Activated B cell treated with CpG ODN at 0.5 μM for 24 hours (primary cell): Measurements from ENCODE around the gene LCTL. TPM values are rescaled to one million over a fixed set of nuclear protein-coding genes. Genes with fewer than 3 reads are reported as not detected.

Experiments
- ATAC-seq: fragments of 200-7000 bp; cut with Tn5 transposase; one replicate; pipeline ENCODE4 v1.10.0; 2021; ENCODE audit warnings: low read depth, mild to moderate bottlenecking, moderate library complexity
- CTCF ChIA-PET: fragments of 350-600 bp; sonication (Branson Sonifier 250); formaldehyde crosslinking; loops from one replicate; lab custom pipeline; 2021; ENCODE audit warnings: antibody characterized with exemption; lab: Charles Lee
- POLR2A ChIA-PET: fragments of 350-600 bp; sonication (Branson Sonifier 250); formaldehyde crosslinking; loops from one replicate; lab custom pipeline; 2021; ENCODE audit warnings: antibody characterized with exemption; lab: Charles Lee
- DNase-seq: peaks from one replicate; pipeline ENCODE4 v3.0.0; 2022
- H3K27ac Mint-ChIP-seq: one replicate; pipeline ENCODE4 v1.8.0; 2020; ENCODE audit warnings: mixed read lengths
- H3K27me3 Mint-ChIP-seq: one replicate; pipeline ENCODE4 v1.8.0; 2021; ENCODE audit warnings: mixed read lengths
- H3K36me3 Mint-ChIP-seq: one replicate; pipeline ENCODE4 v1.8.0; 2021; ENCODE audit warnings: low read depth, mixed read lengths
- H3K4me1 Mint-ChIP-seq: one replicate; pipeline ENCODE4 v1.8.0; 2021; ENCODE audit warnings: mixed read lengths
- H3K4me3 Mint-ChIP-seq: one replicate; pipeline ENCODE4 v1.8.0; 2020; ENCODE audit warnings: mild to moderate bottlenecking, mixed read lengths
- H3K9me3 Mint-ChIP-seq: one replicate; pipeline ENCODE4 v1.8.0; 2020; ENCODE audit warnings: mixed read lengths
- intact Hi-C: fragments of 100-400 bp; cut with micrococcal nuclease; formaldehyde crosslinking; loops from one replicate; pipeline ENCODE4 v1.15.1; 2024
- total RNA-seq: library from RNA; stranded (reverse); gene quantifications from 2 replicates; pipeline ENCODE4 v1.2.3, GENCODE V29; 2022
- TF ChIP-seq, protein P1 (sequence below): fragments of 200-600 bp; IDR thresholded peaks from one replicate; pipeline ENCODE4 v1.8.0; 2022; ENCODE audit warnings: antibody characterized with exemption, mild to moderate bottlenecking

The LCTL gene
- total RNA-seq, 1 donor from 2014 or later: not detected

DNA sequence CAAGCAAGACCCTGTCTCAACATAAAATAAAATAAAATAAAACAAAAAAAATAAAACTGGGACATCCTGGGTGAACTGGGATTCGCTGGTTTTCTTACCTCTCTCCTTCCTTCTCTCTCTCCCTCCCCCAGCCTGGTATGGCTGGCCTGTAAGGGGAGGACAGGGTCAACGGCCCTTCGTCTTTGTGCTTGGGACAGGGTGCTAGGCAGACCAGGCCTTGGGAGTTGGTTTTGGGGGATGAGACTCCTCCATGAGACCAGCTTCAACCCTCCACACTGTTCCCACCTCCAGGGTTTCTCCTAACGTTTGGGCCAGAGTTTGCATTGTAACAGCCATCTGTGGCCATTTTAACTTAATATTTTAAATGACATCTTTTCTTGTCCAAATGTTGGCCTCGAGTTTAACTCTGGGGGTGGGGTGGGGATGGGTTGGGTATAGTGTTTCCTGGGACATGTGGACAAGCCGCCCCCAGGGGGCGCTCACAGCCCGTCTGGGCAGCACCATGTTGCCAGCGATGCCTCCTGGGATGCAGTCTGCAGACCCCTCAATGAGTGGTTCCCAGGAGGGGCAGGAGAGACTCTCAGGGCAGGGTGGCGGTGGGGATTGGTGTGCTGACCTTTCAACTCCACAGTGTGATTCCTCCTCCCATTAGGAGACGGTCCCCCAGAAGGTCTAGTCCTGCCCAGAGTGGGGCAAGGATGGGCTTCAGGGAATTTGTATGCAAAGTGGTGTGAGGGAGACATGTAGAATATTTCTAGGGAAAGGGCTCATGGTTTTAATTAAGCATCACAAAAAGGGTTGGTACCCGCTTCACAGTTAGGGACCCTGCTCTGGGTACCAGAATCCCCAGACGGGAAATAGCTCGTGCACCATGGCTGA is 37.7 kb upstream of the LCTL start:
- no peaks in the 10 kb centered on the region for H3K9me3 Mint-ChIP-seq
- H3K4me3 Mint-ChIP-seq: no peak overlapping the region
- H3K27me3 Mint-ChIP-seq: peaks cover 8% of the 10 kb centered on the region
- no peaks in the 10 kb centered on the region for H3K4me1 Mint-ChIP-seq
- ChIA-PET POLR2A (interaction anchor here (0.7 kb wide), 1 partner anchor 97 kb away, joined by 3 read pairs; no protein-coding TSS in a partner anchor), CTCF (interaction anchor here (0.7 to 8.4 kb wide), 4 partner anchors 10 to 300 kb away, joined by 3 to 53 read pairs (median 3); no protein-coding TSS in a partner anchor)
- no peaks in the 10 kb centered on the region for H3K36me3 Mint-ChIP-seq
- ATAC-seq: peak; percentile 65
- peak; percentile 56 for DNase-seq
- TF ChIP-seq, protein P1, sequence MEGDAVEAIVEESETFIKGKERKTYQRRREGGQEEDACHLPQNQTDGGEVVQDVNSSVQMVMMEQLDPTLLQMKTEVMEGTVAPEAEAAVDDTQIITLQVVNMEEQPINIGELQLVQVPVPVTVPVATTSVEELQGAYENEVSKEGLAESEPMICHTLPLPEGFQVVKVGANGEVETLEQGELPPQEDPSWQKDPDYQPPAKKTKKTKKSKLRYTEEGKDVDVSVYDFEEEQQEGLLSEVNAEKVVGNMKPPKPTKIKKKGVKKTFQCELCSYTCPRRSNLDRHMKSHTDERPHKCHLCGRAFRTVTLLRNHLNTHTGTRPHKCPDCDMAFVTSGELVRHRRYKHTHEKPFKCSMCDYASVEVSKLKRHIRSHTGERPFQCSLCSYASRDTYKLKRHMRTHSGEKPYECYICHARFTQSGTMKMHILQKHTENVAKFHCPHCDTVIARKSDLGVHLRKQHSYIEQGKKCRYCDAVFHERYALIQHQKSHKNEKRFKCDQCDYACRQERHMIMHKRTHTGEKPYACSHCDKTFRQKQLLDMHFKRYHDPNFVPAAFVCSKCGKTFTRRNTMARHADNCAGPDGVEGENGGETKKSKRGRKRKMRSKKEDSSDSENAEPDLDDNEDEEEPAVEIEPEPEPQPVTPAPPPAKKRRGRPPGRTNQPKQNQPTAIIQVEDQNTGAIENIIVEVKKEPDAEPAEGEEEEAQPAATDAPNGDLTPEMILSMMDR: no peak
- intact Hi-C loops: loop anchor here (1.0 kb wide), 2 partner anchors 248 to 300 kb away; no protein-coding TSS in a partner anchor
- no peak overlapping the region for H3K27ac Mint-ChIP-seq

DNA sequence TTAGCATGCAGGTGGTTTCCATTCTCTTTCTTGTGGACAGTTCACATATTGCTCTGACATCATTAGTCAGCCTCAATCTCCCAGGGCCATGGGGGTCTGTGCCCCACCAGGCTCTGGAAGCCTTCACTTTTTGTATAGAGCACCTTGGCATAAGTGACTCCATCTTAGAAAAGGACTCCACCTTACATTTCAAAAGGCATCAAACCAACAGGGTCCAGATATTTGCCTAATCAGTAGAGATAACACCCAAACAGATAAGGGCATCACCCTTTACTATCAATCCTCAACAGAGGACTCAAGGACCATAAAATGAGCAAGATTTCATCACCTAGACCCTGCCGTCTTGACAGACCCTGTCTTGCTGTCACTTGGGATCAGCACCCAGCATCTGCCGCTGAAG is 35.7 kb upstream of the LCTL start:
- ChIA-PET CTCF (interaction anchor here (1.3 to 8.4 kb wide), 2 partner anchors 174 to 250 kb away, joined by 5 to 53 read pairs; no protein-coding TSS in a partner anchor), POLR2A (no interaction called here)
- intact Hi-C loops: no loop called here

DNA sequence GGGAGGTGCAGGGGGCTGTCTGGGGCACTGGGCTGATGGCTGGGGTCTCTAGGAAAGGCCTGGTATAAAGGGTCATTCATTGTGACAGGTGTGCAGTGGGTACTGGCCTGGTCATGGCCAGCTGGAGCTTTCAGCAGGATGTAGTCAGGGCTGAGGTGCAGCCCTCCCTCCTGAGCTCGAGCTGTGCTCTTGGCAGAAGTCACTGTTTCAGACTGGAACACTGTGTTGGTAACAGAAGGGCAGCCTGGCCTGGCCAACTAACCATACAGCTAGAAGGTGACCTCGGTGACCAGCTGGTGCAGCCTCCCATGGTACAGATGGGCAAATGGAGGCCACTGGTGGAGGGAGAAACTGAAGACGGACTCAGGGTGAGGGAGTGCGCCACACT is 34.4 kb upstream of the LCTL start:
- Mint-ChIP-seq H3K27ac (no peak overlapping the region), H3K36me3 (no peaks in the 10 kb centered on the region), H3K4me1 (no peaks in the 10 kb centered on the region), H3K9me3 (no peaks in the 10 kb centered on the region), H3K27me3 (peaks cover 8% of the 10 kb centered on the region), H3K4me3 (no peak overlapping the region)
- ChIA-PET CTCF (interaction anchor here (0.9 kb wide), 1 partner anchor 251 kb away, joined by 4 read pairs; no protein-coding TSS in a partner anchor), POLR2A (no interaction called here)
- ATAC-seq (no peak), DNase-seq (no peak)
- TF ChIP-seq, protein P1: no peak
- intact Hi-C loops: no loop called here

More for the DNA sequence above, 35.7 kb upstream of the LCTL start:
- Mint-ChIP-seq H3K4me3 (no peak overlapping the region), H3K36me3 (no peaks in the 10 kb centered on the region), H3K9me3 (no peaks in the 10 kb centered on the region), H3K4me1 (no peaks in the 10 kb centered on the region), H3K27me3 (peaks cover 8% of the 10 kb centered on the region), H3K27ac (no peak overlapping the region)
- no peak for DNase-seq
- ATAC-seq: no peak
- TF ChIP-seq, protein P1: no peak

DNA sequence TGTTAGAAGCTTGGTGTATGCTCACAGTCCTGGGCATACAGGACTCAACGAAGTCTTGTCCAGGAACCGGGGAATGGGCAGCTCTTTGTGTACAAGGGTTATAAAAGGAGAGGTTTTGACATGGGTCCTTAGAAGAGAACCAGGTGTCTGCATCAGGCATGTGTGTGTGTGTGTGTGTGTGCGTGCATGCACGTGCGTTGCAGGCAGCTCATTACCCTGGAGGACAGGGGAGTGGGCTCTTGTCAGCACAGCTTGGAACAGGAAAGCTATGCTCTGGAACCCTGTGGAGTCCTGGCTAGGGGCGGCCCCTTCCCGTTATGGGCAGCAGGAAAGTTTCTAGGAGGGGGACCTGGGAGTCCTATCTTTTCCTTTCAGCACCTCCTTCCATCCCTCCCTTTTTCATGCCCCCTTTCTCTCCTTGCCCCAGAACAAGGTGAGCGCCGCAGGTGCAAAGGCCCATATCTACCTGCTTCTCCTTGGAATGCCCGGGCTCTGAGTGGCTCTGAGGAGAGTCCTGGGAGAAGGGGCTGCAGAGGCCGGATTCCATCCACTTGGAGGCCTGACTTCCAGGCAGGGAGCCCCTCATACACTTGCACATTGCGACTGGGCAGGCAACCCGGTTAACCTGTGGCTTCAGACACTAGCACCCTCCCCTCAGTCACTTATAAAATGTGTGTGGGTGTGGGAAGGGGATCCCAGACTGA is 33.9 kb upstream of the LCTL start:
- intact Hi-C loops: no loop called here
- Mint-ChIP-seq H3K9me3 (no peaks in the 10 kb centered on the region), H3K36me3 (no peaks in the 10 kb centered on the region), H3K27me3 (peaks cover 6% of the 10 kb centered on the region), H3K27ac (no peak overlapping the region), H3K4me3 (no peak overlapping the region), H3K4me1 (no peaks in the 10 kb centered on the region)
- TF ChIP-seq, protein P1: no peak
- no peak for ATAC-seq
- POLR2A ChIA-PET: no interaction called here
- DNase-seq: no peak
- CTCF ChIA-PET: no interaction called here
